GM12873 (cell line): ENCODE results near the gene PLCXD3.

Experiments used
- TF ChIP-seq, protein P1 (sequence below): IDR thresholded peaks from 2 replicates; pipeline ENCODE4 v1.5.1; 2012; ENCODE audit warnings: low read depth, mild to moderate bottlenecking, moderate library complexity, low read length, control low read depth; ENCODE audit not compliant: insufficient read depth; ENCODE audit errors: missing control alignments

Gene PLCXD3

DNA sequence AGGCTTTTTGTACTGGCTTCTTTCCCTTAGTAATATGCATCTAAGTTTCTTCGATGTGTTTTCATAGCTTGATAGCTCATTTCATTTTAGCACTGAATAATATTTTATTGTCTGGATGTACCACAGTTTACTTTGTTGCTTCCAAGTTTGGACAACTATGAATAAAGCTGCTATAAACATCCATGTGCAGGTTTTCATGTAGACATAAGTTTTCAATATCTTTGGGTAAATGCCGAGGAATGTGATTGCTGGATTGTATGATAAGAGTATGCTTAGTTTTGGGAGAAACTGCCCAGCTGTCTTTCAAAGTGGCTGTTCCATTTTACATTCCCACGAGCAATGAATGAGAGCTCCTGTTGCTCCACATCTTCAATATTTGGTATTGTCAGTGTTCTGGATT, 84.7 kb downstream of the PLCXD3 start:
- TF ChIP-seq, protein P1, sequence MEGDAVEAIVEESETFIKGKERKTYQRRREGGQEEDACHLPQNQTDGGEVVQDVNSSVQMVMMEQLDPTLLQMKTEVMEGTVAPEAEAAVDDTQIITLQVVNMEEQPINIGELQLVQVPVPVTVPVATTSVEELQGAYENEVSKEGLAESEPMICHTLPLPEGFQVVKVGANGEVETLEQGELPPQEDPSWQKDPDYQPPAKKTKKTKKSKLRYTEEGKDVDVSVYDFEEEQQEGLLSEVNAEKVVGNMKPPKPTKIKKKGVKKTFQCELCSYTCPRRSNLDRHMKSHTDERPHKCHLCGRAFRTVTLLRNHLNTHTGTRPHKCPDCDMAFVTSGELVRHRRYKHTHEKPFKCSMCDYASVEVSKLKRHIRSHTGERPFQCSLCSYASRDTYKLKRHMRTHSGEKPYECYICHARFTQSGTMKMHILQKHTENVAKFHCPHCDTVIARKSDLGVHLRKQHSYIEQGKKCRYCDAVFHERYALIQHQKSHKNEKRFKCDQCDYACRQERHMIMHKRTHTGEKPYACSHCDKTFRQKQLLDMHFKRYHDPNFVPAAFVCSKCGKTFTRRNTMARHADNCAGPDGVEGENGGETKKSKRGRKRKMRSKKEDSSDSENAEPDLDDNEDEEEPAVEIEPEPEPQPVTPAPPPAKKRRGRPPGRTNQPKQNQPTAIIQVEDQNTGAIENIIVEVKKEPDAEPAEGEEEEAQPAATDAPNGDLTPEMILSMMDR: no peak

DNA sequence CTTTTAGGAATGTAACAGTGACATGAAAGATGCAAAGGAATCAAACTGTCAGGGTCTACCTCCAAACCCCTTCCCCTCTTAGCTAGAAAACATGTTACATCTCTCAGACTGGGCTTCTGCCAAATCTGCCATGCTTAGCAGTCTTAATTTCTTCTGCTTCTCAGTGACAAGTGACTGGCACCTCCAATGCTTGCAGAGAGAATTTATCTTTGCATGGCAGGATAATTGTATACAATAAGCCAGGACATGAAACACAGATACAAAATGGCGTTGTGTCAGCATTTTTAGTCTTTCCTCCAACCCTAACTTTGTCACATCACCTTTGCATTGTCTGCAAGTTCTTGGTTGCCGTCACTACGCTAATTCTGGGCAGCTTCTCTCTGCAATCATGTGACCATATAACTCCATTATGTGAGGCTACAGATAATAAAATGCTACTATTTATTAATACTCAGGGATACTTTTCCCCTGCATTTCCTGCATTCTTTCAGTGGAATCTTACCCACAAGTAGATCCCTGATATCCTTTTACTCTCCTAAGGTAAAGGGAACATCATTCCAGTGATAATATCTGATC, 89.8 kb downstream of the PLCXD3 start:
- TF ChIP-seq, protein P1: no peak

DNA sequence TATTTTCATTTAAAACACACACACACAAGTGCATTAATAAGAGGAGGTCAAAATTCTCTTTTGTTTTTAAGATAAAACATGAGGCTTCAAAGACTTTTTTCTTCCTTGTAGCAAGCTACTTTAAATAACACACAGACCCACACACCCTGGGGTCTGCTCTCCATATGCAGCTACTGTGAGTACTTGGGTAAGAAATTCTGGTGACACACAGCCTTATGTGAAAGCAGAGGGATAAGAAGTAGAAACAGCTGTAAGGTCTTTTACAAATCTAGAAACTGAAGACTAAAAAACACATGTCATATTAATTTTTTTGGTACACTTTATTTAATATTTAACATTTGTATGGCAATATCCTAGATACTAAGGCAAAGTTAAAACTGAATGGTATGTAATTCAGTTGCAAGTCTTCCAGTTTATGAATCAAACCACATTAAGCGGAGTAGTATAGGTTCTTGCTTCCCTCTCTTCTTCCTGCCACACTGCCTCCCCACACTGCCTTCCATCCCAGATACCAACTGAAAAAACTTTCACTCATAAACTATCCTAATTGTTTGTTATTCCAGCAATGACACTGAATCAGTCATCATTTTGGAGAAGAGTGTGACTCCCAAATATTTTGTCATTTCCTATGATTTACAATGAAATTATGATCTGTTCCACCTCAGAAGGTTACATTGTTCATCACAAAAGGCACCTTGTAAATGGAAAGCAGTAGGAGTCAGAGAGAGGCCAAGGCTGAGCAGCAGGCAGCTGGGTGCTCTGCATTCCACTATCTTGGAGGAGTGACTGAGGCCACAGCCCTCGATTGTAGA, 92.0 kb downstream of the PLCXD3 start:
- TF ChIP-seq, protein P1: no peak

DNA sequence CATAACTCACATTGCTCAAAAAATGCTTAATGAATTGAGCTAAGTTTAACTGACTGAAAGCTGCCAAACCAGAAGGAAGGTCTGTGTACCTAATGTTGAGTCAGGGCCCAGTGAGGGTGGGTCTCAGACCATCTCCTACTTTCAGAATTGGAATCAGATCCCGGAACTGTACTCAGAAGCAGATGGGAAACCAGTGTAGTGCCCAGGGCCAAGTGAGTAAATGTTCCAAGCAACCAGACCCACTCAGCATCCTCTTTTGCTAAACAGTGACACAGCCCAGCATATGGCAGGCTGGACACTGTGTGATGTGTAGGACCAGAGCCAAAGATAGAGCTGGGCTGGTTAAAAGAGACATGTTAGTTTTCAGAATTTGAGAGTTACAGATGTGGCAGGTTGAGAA, 94.1 kb downstream of the PLCXD3 start:
- TF ChIP-seq, protein P1: no peak

GRCh38 chr5:41415242-41415641, 95.2 kb downstream of the PLCXD3 start:
- TF ChIP-seq, protein P1: no peak

- TF ChIP-seq, protein P1: no peak
Measured at GRCh38 chr5:41414598-41414997, 95.8 kb downstream of the PLCXD3 start.

GRCh38 chr5:41413074-41413473, 97.3 kb downstream of the PLCXD3 start:
- TF ChIP-seq, protein P1: no peak
